Measurements from ENCODE around the gene SERPINB10.

- no peak for TF ChIP-seq ZNF274 (IDR thresholded peaks at IDR 0.05; ENCODE audit: low read depth, low read length)
- no peak for TF ChIP-seq YY1 (IDR thresholded peaks at IDR 0.05; ENCODE audit: insufficient read depth, insufficient read length)
- no peak for TF ChIP-seq SUZ12 (IDR thresholded peaks at IDR 0.05; ENCODE audit: extremely low read depth, insufficient read depth, insufficient read length)
These were observed 8.6 kb upstream of the SERPINB10 start for GRCh38 chr18:63899206-63899605.
